HUES64 (cell line): Measurements from ENCODE around the gene PAQR4.

Experiments used
- H3K27ac ChIP-seq: 2 replicates; pipeline ENCODE4 v1.7.0; 2013; ENCODE audit warnings: low read depth, low read length, inconsistent platforms
- H3K27me3 ChIP-seq: 2 replicates; pipeline ENCODE4 v1.6.1; 2013; ENCODE audit warnings: mild to moderate bottlenecking, low read length; ENCODE audit not compliant: insufficient read depth
- H3K36me3 ChIP-seq: 2 replicates; pipeline ENCODE4 v1.6.1; 2013; ENCODE audit warnings: mild to moderate bottlenecking, low read length; ENCODE audit not compliant: insufficient read depth
- H3K4me1 ChIP-seq: 2 replicates; pipeline ENCODE4 v1.6.1; 2013; ENCODE audit warnings: mild to moderate bottlenecking, low read length, moderate library complexity; ENCODE audit not compliant: insufficient read depth
- H3K4me3 ChIP-seq: 2 replicates; pipeline ENCODE4 v1.5.1; 2013; ENCODE audit warnings: mild to moderate bottlenecking, low read length, moderate library complexity
- H3K9ac ChIP-seq: 2 replicates; pipeline ENCODE4 v1.6.1; 2013; ENCODE audit warnings: mild to moderate bottlenecking, low read depth, low read length
- H3K9me3 ChIP-seq: 2 replicates; pipeline ENCODE4 v1.6.1; 2013; ENCODE audit warnings: low read depth, low read length; ENCODE audit not compliant: insufficient read depth
- WGBS: fragments of 150-250, 120-280 bp; methylation state at CpG from one replicate; pipeline ENCODE4 v1.1.7; 2013; ENCODE audit warnings: missing lambda C conversion rate; 5-methylcytosine and 5-hydroxymethylcytosine counted together

PAQR4 gene

DNA sequence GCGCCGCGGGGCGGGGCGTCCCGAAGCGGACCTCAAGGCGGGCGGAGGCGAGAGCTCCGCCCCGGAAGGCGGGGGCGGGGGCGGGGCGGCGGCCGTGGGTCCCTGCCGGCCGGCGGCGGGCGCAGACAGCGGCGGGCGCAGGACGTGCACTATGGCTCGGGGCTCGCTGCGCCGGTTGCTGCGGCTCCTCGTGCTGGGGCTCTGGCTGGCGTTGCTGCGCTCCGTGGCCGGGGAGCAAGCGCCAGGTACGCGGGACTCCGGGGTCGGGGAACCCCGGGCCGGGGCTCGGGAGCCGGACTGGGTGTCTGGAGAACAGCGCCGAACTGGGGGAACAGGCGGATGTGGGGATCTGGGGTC is 51.1 kb downstream of the PAQR4 start, which contains the start of gene TNFRSF12A:
Gene TNFRSF12A (plus strand): TSS at position 122 of the 357 bp plus-strand sequence. CDS start 30 bp downstream, at position 152.
- Histone ChIP-seq H3K4me3 (peak within 1 kb of the TSS; percentile 78), H3K36me3 (peaks cover 11% of the 10 kb centered on the region), H3K9ac (peak within 1 kb of the TSS; percentile 92), H3K27me3 (no peaks in the 10 kb centered on the region), H3K27ac (peak within 1 kb of the TSS; percentile 100), H3K4me1 (peaks cover 18% of the 10 kb centered on the region), H3K9me3 (no peaks in the 10 kb centered on the region)
- under 1% methylated on average over 49 of the region's 49 CpGs for WGBS

DNA sequence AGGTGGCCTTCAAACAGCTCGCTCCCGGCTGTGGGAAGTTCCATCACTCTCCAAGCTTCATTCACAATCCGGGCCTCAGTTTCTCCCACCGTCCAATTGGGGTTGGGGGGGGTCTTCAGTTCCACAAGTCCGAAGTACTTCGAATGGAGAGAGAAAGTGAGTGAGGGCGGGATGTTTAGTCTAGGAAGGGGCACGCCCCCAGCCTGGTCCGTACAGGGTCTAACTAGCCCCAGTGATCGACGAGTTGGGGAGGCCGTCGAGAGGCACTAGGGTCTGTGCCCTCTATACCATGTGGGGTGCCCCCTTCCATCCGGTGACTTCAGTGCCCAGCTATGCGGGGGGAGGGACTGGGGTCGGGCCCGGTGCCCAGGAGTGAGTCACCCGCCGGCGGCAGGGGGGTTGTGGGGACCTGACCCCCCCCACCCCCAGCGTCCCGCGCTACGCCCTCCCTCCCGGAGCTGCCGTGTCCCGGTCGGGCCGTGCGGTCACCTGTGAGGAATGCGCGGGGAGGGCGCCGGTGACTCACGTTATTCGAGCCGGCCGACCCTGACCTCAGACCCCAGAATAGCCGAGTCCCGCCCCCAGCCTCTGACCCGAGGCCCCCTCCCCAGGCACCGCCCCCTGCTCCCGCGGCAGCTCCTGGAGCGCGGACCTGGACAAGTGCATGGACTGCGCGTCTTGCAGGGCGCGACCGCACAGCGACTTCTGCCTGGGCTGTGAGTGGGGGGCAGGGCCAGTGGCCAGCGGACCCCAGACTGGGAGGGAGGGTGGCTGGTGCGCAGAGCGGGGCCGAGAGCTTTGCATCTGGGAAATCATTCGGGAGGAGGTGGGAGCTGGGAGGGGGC is 51.7 kb downstream of the PAQR4 start:
- WGBS = under 1% methylated on average over 56 of the region's 57 CpGs
- Histone ChIP-seq H3K36me3 (peaks cover 9% of the 10 kb centered on the region), H3K4me1 (peaks cover 18% of the 10 kb centered on the region), H3K9ac (peak overlapping the region; percentile 92), H3K9me3 (no peaks in the 10 kb centered on the region), H3K4me3 (peak overlapping the region; percentile 78), H3K27ac (peak overlapping the region; percentile 100), H3K27me3 (no peaks in the 10 kb centered on the region)

- no peaks in the 10 kb centered on the region for H3K27me3 ChIP-seq
- peaks cover 14% of the 10 kb centered on the region for H3K4me1 ChIP-seq
These were observed 52.5 kb downstream of the PAQR4 start for GRCh38 chr16:3021449-3022207.

DNA sequence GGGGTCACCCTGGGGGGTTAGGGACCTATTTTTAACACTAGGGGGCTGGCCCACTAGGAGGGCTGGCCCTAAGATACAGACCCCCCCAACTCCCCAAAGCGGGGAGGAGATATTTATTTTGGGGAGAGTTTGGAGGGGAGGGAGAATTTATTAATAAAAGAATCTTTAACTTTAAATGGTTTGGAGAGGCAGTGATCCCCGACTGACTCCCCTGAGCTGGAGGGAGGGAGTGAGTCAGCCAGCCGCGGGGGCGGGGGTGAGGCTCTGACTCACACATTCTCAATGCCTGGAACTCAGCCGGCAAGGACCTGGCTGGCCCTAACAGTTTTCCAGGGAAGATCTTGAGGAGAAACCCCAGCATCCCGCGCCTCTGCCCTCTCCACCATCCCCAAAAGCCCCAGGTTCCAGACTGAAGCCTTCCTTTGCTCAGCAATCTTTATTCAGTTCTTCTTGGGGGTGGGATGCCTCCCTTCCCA is 53.1 kb downstream of the PAQR4 start:
- no peaks in the 10 kb centered on the region for H3K27me3 ChIP-seq
- peak overlapping the region; percentile 100 for H3K27ac ChIP-seq
- no peaks in the 10 kb centered on the region for H3K9me3 ChIP-seq
- H3K4me3 ChIP-seq = peak overlapping the region; percentile 78
- peaks cover 17% of the 10 kb centered on the region for H3K36me3 ChIP-seq
- WGBS = 3% methylated on average over 7 of the region's 8 CpGs
- H3K4me1 ChIP-seq = peaks cover 14% of the 10 kb centered on the region
- peak overlapping the region; percentile 92 for H3K9ac ChIP-seq

More at GRCh38 chr16:3021449-3022207, 52.5 kb downstream of the PAQR4 start:
- Histone ChIP-seq H3K27ac (peak overlapping the region; percentile 100), H3K9me3 (no peaks in the 10 kb centered on the region), H3K9ac (peak overlapping the region; percentile 92), H3K36me3 (peaks cover 11% of the 10 kb centered on the region), H3K4me3 (peak overlapping the region; percentile 78)
- 2% methylated on average over 25 of the region's 25 CpGs for WGBS

GRCh38 chr16:3022684-3023414 is 53.7 kb downstream of the PAQR4 start:
- WGBS = 28% methylated on average over 8 of the region's 8 CpGs
- H3K4me1 ChIP-seq = peaks cover 18% of the 10 kb centered on the region
- peak overlapping the region; percentile 78 for H3K4me3 ChIP-seq
- H3K9ac ChIP-seq = peak overlapping the region; percentile 92
- no peaks in the 10 kb centered on the region for H3K9me3 ChIP-seq
- no peaks in the 10 kb centered on the region for H3K27me3 ChIP-seq
- H3K36me3 ChIP-seq = peaks cover 17% of the 10 kb centered on the region
- H3K27ac ChIP-seq = peak overlapping the region; percentile 100
